Measurements from ENCODE around the gene SKOR1. TPM values are rescaled to one million over a fixed set of nuclear protein-coding genes. Genes with fewer than 3 reads are reported as not detected.

SKOR1 gene
- total RNA-seq, 2 donors from 2014 or later, result 0.42 to 0.48 TPM

DNA sequence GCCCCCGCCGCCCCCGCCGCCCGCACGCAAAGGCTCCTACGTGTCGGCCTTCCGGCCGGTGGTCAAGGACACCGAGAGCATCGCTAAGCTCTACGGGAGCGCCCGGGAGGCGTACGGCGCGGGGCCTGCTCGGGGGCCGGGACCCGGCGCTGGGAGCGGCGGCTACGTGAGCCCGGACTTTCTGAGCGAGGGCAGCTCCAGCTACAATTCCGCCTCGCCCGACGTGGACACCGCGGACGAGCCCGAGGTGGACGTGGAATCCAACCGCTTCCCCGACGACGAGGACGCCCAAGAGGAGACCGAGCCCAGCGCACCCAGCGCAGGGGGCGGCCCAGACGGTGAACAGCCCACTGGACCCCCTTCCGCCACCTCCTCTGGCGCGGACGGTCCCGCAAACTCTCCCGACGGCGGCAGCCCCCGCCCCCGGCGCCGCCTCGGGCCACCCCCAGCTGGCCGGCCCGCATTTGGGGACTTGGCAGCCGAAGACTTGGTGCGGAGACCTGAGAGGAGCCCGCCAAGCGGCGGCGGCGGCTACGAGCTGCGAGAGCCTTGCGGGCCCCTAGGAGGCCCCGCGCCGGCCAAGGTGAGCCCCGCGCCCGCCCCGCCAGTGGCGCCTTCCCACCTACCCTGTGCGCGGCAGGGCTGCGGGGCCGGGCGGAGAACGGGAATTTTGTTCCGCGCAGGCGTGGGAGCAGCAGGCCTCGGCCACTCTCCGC is 2.4 kb downstream of the SKOR1 start:
- no peak for DNase-seq (ENCODE audit: low spot score)
- ATAC-seq, result peak in 1 of 2 donors; percentile 3
- peaks cover 45 to 60% of the 10 kb centered on the region in 2 donors for H3K27me3 Mint-ChIP-seq
- peak overlapping the region; percentile 38 for H3K4me3 Mint-ChIP-seq
- peaks cover 14 to 19% of the 10 kb centered on the region in 2 donors for H3K4me1 Mint-ChIP-seq (ENCODE audit: low read depth in 2 of 2)
- no peak overlapping the region for H3K27ac Mint-ChIP-seq
- no peaks in the 10 kb centered on the region for H3K36me3 Mint-ChIP-seq
- H3K9me3 Mint-ChIP-seq, result no peaks in the 10 kb centered on the region

DNA sequence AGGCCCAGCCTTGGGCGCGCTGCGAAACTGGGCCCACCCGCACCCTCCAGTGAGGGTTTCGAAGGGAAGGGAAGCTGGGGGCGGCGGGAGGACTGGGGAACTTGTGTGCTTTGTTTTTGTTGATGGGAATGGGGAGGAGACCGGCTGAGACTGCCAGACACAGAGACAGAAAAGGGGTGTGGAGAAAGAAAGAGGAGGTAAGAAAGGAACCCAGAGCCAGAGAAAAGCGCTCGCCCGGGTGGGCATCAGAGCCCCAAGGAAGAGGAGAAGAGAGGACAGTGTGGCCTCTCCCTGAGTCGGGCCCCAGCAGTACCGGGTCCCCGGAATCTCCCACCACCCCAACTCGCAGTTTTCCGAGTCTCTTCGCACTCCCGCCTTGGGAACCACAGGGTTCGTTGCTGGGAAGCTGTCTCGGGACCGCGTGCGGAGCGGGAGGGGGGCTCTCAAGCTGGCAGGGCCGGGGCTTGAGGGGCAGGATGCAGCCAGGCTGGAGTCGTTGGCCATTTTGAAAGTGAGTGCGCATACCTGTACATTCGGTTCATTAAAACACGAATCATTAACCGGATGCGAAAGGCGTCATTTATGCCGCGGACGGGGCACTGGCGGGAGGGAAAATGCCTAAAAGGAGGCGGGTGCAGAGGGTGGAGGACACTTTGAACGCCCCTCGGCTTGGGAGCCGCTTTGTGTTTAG is 3.1 kb downstream of the SKOR1 start:
- peak overlapping the region; percentile 38 for H3K4me3 Mint-ChIP-seq
- DNase-seq (ENCODE audit: low spot score) (no peak), ATAC-seq (no peak)
- no peak overlapping the region for H3K27ac Mint-ChIP-seq
- H3K9me3 Mint-ChIP-seq, result no peaks in the 10 kb centered on the region
- no peaks in the 10 kb centered on the region for H3K36me3 Mint-ChIP-seq
- peaks cover 49 to 65% of the 10 kb centered on the region in 2 donors for H3K27me3 Mint-ChIP-seq
- H3K4me1 Mint-ChIP-seq (ENCODE audit: low read depth in 2 of 2), result peaks cover 20 to 23% of the 10 kb centered on the region in 2 donors

DNA sequence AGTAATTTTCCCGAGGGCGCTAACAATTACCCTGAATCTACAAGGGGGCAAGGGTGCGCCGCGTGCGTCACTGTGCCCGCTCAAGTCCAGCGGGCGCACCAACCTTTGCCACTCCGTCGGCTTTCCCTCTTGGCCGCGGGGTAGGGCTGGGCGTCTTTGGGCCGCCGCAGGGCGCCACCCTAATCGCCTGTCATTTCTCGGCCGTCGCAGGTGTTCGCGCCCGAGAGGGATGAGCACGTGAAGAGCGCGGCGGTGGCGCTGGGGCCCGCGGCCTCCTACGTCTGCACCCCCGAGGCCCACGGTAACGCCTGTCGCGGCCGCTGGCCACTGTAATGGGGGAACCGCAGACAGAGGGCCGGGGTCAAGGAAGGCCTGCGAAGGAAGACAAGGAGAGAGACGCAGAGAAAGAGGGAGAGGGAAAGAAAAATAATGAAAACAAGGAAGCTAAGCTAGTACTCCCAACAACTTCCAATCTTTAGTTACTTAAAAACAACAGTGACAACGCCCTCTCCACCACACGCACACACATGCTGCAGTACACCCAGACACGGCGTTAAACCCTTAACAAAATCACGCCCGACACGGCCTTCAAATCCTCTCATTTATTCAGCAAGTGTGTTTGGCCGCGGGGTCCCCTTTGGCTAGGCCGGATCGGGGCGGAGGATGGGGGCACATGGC is 3.8 kb downstream of the SKOR1 start:
- Mint-ChIP-seq H3K27ac (no peak overlapping the region), H3K27me3 (peaks cover 44 to 65% of the 10 kb centered on the region in 2 donors), H3K4me1 (ENCODE audit: low read depth in 2 of 2) (peaks cover 21 to 22% of the 10 kb centered on the region in 2 donors), H3K36me3 (no peaks in the 10 kb centered on the region), H3K9me3 (no peaks in the 10 kb centered on the region), H3K4me3 (peak overlapping the region; percentile 38)
- DNase-seq (ENCODE audit: low spot score) (no peak), ATAC-seq (no peak)

DNA sequence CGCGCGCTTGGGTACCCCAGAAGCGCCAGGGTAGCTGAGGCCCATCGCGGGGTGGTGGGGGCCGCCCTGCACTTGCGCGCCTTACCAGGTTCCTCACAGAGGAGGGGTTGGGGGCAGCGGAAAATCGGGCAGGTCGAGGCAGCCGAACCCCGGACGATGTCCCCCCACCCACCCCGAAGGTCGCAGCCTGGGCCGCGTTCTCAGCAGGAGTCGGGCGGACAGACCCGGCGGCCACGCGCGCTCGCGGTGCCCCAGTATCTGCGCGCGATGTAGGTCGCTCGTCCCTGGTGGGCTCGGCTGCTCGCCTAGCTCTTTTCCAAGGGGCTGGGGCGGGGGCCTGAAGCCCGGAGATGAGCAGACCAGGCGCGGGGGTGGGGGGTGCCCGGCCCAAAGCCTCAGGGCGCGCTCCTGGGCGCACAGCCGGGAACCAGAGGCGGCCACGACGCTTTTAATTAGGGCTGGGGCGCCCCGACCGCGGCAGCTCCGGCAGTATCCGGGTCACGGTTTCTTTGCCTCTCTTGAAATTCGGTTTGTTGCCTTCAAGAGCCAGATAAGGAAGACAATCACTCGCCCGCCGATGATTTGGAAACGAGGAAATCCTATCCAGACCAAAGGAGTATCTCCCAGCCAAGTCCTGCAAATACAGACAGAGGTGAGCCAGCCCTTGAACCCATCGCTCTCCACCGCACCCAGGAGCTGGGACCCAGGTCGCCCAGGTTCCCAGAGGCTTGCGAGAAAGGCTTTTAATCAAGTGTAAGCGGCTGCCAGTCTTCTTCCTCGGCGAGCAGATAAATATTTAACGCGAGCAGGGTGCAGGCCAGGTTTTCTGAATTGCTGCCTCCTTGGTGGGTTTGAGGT is 4.6 kb downstream of the SKOR1 start:
- H3K4me1 Mint-ChIP-seq (ENCODE audit: low read depth in 2 of 2), result peaks cover 23 to 25% of the 10 kb centered on the region in 2 donors
- peaks cover 47 to 64% of the 10 kb centered on the region in 2 donors for H3K27me3 Mint-ChIP-seq
- ATAC-seq (no peak), DNase-seq (ENCODE audit: low spot score) (no peak)
- H3K36me3 Mint-ChIP-seq, result no peaks in the 10 kb centered on the region
- H3K9me3 Mint-ChIP-seq, result no peaks in the 10 kb centered on the region
- no peak overlapping the region for H3K27ac Mint-ChIP-seq
- H3K4me3 Mint-ChIP-seq, result no peak overlapping the region

DNA sequence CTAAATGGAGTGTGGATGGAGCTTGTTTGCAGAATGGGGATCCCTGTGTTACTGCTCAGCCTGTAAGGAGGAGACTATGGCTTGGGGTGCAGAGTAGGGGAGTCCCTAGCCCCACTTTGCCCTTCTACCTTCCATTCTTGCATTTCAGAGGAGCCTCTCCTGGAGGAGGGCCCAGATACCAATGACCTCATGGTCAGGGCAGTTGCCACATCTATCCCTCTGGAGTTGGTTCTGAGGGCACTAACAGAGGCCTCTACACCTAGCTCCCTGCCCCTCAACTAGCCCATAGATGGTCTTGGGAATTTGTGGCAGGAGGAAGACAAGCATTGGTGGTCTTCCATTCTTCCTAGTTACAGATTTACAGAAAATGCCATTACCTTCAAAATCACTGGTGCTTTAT is 6.1 kb downstream of the SKOR1 start:
- no peak for DNase-seq (ENCODE audit: low spot score)
- no peak for ATAC-seq
- Mint-ChIP-seq H3K9me3 (no peaks in the 10 kb centered on the region), H3K4me1 (ENCODE audit: low read depth in 2 of 2) (peaks cover 20 to 36% of the 10 kb centered on the region in 2 donors), H3K4me3 (no peak overlapping the region), H3K36me3 (no peaks in the 10 kb centered on the region), H3K27ac (no peak overlapping the region), H3K27me3 (peaks cover 40 to 61% of the 10 kb centered on the region in 2 donors)

DNA sequence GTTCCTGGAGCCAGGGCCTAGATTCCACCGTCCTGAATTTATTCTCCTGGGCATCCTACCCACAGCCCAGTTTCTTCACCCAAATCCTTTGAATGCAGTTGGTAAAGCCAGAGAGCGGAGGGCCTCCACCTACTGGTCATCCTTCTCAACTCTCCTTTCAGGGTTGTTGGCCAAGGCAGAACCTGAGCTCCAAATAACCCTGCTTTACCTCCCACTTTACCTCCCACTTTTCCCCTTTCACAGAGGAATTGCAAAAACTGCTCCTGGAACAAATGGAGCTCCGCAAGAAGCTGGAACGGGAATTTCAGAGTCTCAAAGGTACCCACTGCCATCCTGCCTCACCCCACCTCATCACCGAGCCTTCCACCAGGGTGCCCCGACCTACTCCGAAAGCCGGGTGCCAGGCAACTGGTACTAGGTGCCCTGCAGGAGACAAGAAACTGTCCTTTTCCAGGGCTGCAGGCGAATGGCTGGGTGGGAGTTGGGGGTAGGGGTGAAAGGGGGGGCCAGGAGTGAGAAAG is 6.8 kb downstream of the SKOR1 start:
- peaks cover 41 to 60% of the 10 kb centered on the region in 2 donors for H3K27me3 Mint-ChIP-seq
- H3K4me3 Mint-ChIP-seq, result no peak overlapping the region
- no peak overlapping the region for H3K27ac Mint-ChIP-seq
- ATAC-seq (no peak), DNase-seq (ENCODE audit: low spot score) (no peak)
- no peaks in the 10 kb centered on the region for H3K36me3 Mint-ChIP-seq
- H3K9me3 Mint-ChIP-seq, result no peaks in the 10 kb centered on the region
- peaks cover 21 to 39% of the 10 kb centered on the region in 2 donors for H3K4me1 Mint-ChIP-seq (ENCODE audit: low read depth in 2 of 2)

DNA sequence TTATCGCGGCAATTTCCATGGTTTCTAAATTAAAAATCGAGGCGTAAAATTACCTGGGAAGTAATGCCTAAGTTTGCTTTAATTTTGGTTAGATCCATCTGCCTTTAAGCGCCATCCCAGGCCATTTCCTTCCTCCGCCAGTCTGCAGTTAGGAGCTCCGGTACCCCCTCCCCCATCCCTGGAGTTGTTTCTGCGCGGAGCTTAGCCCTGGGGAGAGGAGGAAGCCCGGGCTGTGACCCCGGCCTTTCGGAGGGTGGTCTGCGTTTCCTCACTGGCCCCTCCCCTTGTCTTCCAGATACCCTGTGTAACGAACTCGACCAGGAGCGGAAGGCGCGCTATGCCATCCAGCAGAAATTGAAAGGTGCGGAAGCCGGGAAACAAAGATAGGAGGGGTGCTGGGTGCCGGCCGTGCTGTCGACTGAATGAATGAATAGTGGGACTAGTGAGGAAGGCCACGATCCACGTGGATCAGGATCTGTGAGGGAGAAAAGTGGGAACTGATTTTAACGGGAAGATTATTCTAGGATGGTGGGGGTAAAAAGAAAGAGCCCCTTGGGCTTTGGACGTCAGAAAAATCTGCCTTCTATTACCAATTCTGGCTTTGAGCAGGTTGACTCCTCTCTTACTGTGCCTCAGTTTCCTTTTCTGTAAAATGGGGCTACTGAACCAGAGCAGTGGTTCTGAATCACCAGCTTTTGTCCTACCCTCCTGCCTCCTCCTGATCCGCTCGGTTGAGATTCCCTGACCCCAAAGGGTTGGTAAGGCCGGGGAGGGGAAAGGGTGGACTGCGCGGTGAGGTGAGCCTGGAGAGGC is 7.8 kb downstream of the SKOR1 start:
- no peaks in the 10 kb centered on the region for H3K36me3 Mint-ChIP-seq
- no peaks in the 10 kb centered on the region for H3K9me3 Mint-ChIP-seq
- peak overlapping the region in 1 of 2 donors; percentile 30 for H3K27ac Mint-ChIP-seq
- H3K27me3 Mint-ChIP-seq, result peaks cover 44 to 57% of the 10 kb centered on the region in 2 donors
- H3K4me3 Mint-ChIP-seq, result peak overlapping the region; percentile 80
- DNase-seq (ENCODE audit: low spot score) (no peak), ATAC-seq (no peak)
- peaks cover 21 to 39% of the 10 kb centered on the region in 2 donors for H3K4me1 Mint-ChIP-seq (ENCODE audit: low read depth in 2 of 2)

DNA sequence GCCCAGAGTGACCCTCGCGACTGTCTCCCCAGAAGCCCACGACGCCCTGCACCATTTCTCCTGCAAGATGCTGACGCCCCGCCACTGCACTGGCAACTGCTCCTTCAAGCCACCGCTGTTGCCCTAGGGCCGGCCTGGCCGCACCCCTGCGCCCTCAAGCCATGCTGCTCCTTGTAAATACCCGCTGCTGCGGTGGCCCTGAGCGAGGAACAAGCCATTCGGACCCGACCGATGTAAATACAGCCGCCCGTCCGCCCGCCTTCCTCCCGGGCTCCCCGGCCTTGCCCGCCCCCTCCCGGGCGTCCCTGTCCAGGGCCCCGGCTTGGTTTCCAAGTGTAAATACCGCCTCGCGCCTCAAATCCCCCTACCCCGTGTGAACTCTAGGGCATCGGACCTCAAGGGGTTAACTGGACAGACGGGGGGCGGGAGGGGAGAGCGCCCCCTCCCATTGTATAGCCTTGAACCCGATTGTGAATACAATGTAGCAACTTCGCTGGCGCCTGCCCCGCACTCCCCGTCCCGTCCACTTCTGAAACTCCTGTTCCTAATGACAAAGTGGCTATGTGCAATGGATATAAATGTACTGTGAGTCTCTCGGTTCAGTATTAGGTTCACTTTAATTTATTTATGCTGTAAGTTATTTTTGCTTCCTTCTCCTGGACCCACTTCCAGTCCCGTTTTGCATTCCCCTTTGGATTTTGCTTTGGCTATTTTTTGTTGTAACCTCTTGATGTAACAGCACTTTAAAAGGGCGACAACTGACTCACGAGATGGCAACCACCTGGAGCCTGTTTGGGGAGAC is 8.6 kb downstream of the SKOR1 start:
- peaks cover 40 to 51% of the 10 kb centered on the region in 2 donors for H3K27me3 Mint-ChIP-seq
- H3K4me3 Mint-ChIP-seq, result peak overlapping the region; percentile 80
- no peaks in the 10 kb centered on the region for H3K9me3 Mint-ChIP-seq
- H3K36me3 Mint-ChIP-seq, result no peaks in the 10 kb centered on the region
- H3K27ac Mint-ChIP-seq, result no peak overlapping the region
- DNase-seq (ENCODE audit: low spot score) (peak; percentile 61), ATAC-seq (peak; percentile 54 to 67)
- H3K4me1 Mint-ChIP-seq (ENCODE audit: low read depth in 2 of 2), result peaks cover 21 to 34% of the 10 kb centered on the region in 2 donors

DNA sequence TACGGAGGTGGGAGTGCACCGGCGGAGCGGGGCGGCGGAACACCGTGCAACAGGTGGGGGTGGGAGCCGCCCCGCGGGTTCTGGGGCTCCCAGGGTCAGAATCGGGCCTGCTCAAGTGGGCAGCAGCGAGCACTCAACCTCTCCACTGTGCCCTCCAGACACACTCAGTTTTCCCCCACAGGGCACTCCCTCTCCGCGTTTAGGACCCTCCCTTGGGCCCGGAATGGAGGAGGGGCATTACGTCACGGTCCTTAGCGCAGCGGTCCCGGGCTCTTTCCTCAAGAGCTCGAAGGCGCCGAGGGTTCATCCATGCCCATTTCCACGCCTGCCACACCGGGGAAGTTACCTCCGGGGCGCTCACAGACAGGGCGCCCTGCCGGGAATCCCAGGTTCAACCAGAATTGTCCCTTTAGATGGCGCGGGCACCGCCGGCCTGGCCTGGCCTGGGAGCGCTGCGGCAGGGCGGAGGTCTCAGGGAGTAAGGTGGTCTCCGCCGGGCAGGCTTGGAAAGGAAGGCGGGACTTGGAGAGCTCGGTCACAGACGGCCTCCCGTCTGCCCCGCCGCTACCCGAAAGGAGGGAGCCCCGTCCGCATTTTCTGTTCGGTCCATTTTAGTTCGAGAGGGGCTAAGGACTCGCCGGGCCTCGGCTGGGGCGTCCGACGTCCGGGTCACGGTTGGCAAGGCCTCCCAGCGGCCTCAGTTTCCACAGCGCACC is 9.4 kb downstream of the SKOR1 start:
- peaks cover 23 to 40% of the 10 kb centered on the region in 2 donors for H3K4me1 Mint-ChIP-seq (ENCODE audit: low read depth in 2 of 2)
- DNase-seq (ENCODE audit: low spot score), result peak; percentile 55
- H3K27ac Mint-ChIP-seq, result no peak overlapping the region
- H3K27me3 Mint-ChIP-seq, result peaks cover 35 to 46% of the 10 kb centered on the region in 2 donors
- H3K9me3 Mint-ChIP-seq, result no peaks in the 10 kb centered on the region
- H3K4me3 Mint-ChIP-seq, result peak overlapping the region; percentile 80
- H3K36me3 Mint-ChIP-seq, result no peaks in the 10 kb centered on the region
- no peak for ATAC-seq

DNA sequence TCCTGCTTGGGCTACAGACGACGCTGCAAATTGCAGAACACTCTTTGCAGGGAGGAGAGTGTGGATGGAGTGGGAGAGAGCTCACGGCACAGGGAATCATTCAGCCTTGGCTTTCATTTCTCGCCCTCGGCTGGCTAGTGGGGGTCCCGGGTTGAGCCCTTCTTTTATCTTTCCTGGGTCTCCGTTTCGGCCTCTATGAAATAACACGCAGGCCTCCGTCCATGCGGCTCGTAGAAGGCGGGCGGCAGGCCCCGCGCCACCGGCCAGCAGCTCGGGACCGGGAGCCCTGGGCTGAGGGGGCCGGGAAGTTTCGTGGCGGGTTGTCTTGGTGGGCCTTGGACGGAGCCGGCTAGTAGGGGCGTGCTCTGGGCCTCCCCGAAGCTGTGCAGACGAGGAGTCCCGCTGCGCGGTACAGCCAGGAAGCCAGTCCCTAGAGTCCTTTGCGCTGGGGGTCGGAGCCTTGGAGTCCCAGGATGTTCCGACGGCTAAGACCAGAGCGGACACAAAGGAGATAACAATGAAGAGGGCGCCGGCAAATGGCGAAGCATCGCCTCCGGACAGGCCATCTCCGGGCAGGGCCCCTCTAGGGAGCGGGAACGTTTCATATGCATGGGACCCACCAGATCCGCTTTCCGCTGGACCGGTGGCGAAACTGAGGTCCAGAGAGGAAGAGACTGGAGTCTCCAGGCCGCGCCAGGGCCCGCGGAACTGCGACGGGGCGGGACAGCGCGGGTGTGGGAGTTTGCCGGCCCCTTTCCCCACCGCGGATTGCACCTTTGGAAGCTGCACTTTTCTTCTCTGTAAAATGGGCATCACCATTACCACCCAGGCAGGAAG is 10.2 kb downstream of the SKOR1 start:
- H3K4me3 Mint-ChIP-seq, result peak overlapping the region; percentile 80
- H3K27me3 Mint-ChIP-seq, result peaks cover 33 to 40% of the 10 kb centered on the region in 2 donors
- no peaks in the 10 kb centered on the region for H3K36me3 Mint-ChIP-seq
- no peak for ATAC-seq
- DNase-seq (ENCODE audit: low spot score), result no peak
- no peaks in the 10 kb centered on the region for H3K9me3 Mint-ChIP-seq
- peaks cover 28 to 44% of the 10 kb centered on the region in 2 donors for H3K4me1 Mint-ChIP-seq (ENCODE audit: low read depth in 2 of 2)
- no peak overlapping the region for H3K27ac Mint-ChIP-seq

DNA sequence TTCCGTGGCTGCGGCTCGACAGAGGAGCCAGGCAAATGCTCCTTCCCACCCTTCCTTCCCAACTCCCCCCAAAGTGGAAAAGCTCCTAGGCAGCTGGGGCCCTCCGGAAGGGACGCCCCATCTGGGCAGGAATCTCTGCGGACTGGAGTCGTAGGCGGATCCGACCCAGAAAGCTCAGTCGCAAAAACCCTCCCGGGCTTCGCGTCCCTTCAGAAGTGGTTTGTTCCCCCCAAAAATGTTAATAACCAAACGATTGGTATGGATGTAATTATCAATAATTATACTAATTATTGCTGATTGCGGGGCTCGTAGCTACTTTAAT is 10.8 kb downstream of the SKOR1 start:
- Mint-ChIP-seq H3K4me1 (ENCODE audit: low read depth in 2 of 2) (peaks cover 30 to 48% of the 10 kb centered on the region in 2 donors), H3K27me3 (peaks cover 27 to 34% of the 10 kb centered on the region in 2 donors), H3K4me3 (peak overlapping the region; percentile 80), H3K27ac (peak overlapping the region in 1 of 2 donors; percentile 50), H3K9me3 (no peaks in the 10 kb centered on the region), H3K36me3 (no peaks in the 10 kb centered on the region)
- DNase-seq (ENCODE audit: low spot score) (no peak), ATAC-seq (no peak)

All from natural killer cell treated with Interleukin-12 subunit alpha and Interleukin-12 subunit beta and Interleukin-15 and Interleukin-18, amount 100 ng/mL, for 72 hours (primary cell).